ENCODE data around the gene ZNF136. TPM values are rescaled to one million over a fixed set of nuclear protein-coding genes. Genes with fewer than 3 reads are reported as not detected.
A peak's percentile ranks its signal among the peaks of the same experiment; 100 is the strongest.

The ZNF136 gene
- total and polyA plus RNA-seq, 2 of the 13 experiments (the other 11 are each of a cell fraction or from before 2014, with no cell fraction given), result 2.5 to 10.2 TPM

- no peak for TF ChIP-seq KLF9 (CRISPR knock-in tag; IDR thresholded peaks at IDR 0.05; ENCODE audit: low read depth)
- TF ChIP-seq ARID2 (CRISPR knock-in tag; IDR thresholded peaks at IDR 0.05; ENCODE audit: borderline replicate concordance), result 0 out of 2 replicates have a peak, but pooled peaks have one; percentile 52
- no peak for TF ChIP-seq ATF3 (CRISPR knock-in tag; IDR thresholded peaks at IDR 0.05)
- peak; percentile 54 to 72; a peak in 3 of 4 replicates for TF ChIP-seq HMGXB4 (CRISPR knock-in tag; IDR thresholded peaks at IDR 0.05; ENCODE audit: borderline replicate concordance in 1 of 2, low read depth in 1 of 2)
- no peak for TF ChIP-seq CC2D1A (CRISPR knock-in tag; IDR thresholded peaks at IDR 0.05)
- no peak for TF ChIP-seq ZHX2 (IDR thresholded peaks at IDR 0.05; ENCODE audit: low read depth)
- TF ChIP-seq ZHX2 (CRISPR knock-in tag; IDR thresholded peaks at IDR 0.05; ENCODE audit: borderline replicate concordance), result no peak
- TF ChIP-seq MTF2 (CRISPR knock-in tag; IDR thresholded peaks at IDR 0.05; ENCODE audit: borderline replicate concordance), result no peak
- TF ChIP-seq ZNF138 (CRISPR knock-in tag; IDR thresholded peaks at IDR 0.05; ENCODE audit: low read depth), result no peak
- no peak for TF ChIP-seq ZNF678 (CRISPR knock-in tag; IDR thresholded peaks at IDR 0.05)
- TF ChIP-seq XBP1 (CRISPR knock-in tag; IDR thresholded peaks at IDR 0.05), result no peak
- TF ChIP-seq CCDC6 (CRISPR knock-in tag; IDR thresholded peaks at IDR 0.05), result 0 out of 2 replicates have a peak, but pooled peaks have one; percentile 1
- TF ChIP-seq CBX5 (CRISPR knock-in tag; IDR thresholded peaks at IDR 0.05; ENCODE audit: borderline replicate concordance), result no peak
- no peak; the same call in none of the 2 replicates for TF ChIP-seq CTCF (CRISPR knock-in tag; IDR thresholded peaks at IDR 0.05)
- TF ChIP-seq ARNT2 (CRISPR knock-in tag; IDR thresholded peaks at IDR 0.05; ENCODE audit: low read depth), result 0 out of 2 replicates have a peak, but pooled peaks have one; percentile 29
- TF ChIP-seq SP2 (CRISPR knock-in tag; IDR thresholded peaks at IDR 0.05), result no peak
Measured at GRCh38 chr19:12139885-12140544, 22.9 kb upstream of the ZNF136 start, which contains the start of gene ZNF20 (continued).

Data from HepG2 (cell line).